Measurements from ENCODE around the gene KIDINS220. TPM values are rescaled to one million over a fixed set of nuclear protein-coding genes. Genes with fewer than 3 reads are reported as not detected.

The KIDINS220 gene
- total and polyA plus RNA-seq, 9 of the 15 experiments (the other 6 are each of a cell fraction or from before 2014, with no cell fraction given) = 15.2 to 48.0 (median 34.4) TPM

- peak; percentile 17; the same call in 1 of the 2 replicates for TF ChIP-seq TCF3 (CRISPR knock-in tag; IDR thresholded peaks at IDR 0.05)
- TF ChIP-seq CBX3 (IDR thresholded peaks at IDR 0.05; ENCODE audit: borderline replicate concordance in 1 of 2, low read length in 2 of 2) = peak in 1 of 2 experiments; percentile 41; a peak in 1 of 3 replicates
- no peak for TF ChIP-seq ZNF764 (CRISPR knock-in tag; IDR thresholded peaks at IDR 0.05; ENCODE audit: low read depth)
- TF ChIP-seq, protein P1, sequence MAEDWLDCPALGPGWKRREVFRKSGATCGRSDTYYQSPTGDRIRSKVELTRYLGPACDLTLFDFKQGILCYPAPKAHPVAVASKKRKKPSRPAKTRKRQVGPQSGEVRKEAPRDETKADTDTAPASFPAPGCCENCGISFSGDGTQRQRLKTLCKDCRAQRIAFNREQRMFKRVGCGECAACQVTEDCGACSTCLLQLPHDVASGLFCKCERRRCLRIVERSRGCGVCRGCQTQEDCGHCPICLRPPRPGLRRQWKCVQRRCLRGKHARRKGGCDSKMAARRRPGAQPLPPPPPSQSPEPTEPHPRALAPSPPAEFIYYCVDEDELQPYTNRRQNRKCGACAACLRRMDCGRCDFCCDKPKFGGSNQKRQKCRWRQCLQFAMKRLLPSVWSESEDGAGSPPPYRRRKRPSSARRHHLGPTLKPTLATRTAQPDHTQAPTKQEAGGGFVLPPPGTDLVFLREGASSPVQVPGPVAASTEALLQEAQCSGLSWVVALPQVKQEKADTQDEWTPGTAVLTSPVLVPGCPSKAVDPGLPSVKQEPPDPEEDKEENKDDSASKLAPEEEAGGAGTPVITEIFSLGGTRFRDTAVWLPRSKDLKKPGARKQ (CRISPR knock-in tag; IDR thresholded peaks at IDR 0.05) = no peak
- no peak for TF ChIP-seq SRSF9 (IDR thresholded peaks at IDR 0.05; ENCODE audit: borderline replicate concordance, low read depth, low read length)
- no peak for TF ChIP-seq ESRRA (IDR thresholded peaks at IDR 0.05; ENCODE audit: borderline replicate concordance, low read depth)
- peak; percentile 57 to 71 for TF ChIP-seq FOXK2 (conservative IDR thresholded peaks at IDR 0.05 in 1 of 2, IDR thresholded peaks at IDR 0.05 in 1 of 2; ENCODE audit: low read depth in 2 of 2)
- 0 out of 4 replicates have a peak, but pooled peaks of 1 of the 2 experiments have one; percentile 37 for TF ChIP-seq ARNT (IDR thresholded peaks at IDR 0.05)
- TF ChIP-seq MBD2 (IDR thresholded peaks at IDR 0.05; ENCODE audit: borderline replicate concordance, low read depth) = no peak
- no peak for TF ChIP-seq POU5F1 (IDR thresholded peaks at IDR 0.05; ENCODE audit: borderline replicate concordance, low read depth, low read length, partially characterized antibody)
- no peak for TF ChIP-seq NFIX (CRISPR knock-in tag; IDR thresholded peaks at IDR 0.05; ENCODE audit: low read depth)
- TF ChIP-seq FOS (IDR thresholded peaks at IDR 0.05; ENCODE audit: extremely low read depth, insufficient read length) = peak; percentile 23
- TF ChIP-seq BACH1 (tag; IDR thresholded peaks at IDR 0.05) = peak; percentile 43; the same call in 1 of the 2 replicates
- peak; percentile 50; the same call in 1 of the 2 replicates for TF ChIP-seq HMBOX1 (IDR thresholded peaks at IDR 0.05)
- TF ChIP-seq ZNF551 (CRISPR knock-in tag; IDR thresholded peaks at IDR 0.05) = no peak
- TF ChIP-seq, protein P2, sequence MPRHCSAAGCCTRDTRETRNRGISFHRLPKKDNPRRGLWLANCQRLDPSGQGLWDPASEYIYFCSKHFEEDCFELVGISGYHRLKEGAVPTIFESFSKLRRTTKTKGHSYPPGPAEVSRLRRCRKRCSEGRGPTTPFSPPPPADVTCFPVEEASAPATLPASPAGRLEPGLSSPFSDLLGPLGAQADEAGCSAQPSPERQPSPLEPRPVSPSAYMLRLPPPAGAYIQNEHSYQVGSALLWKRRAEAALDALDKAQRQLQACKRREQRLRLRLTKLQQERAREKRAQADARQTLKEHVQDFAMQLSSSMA (CRISPR knock-in tag; IDR thresholded peaks at IDR 0.05) = no peak
- TF ChIP-seq SMAD3 (CRISPR knock-in tag; conservative IDR thresholded peaks at IDR 0.05) = no peak
- no peak for TF ChIP-seq ZNF354B (CRISPR knock-in tag; IDR thresholded peaks at IDR 0.05)
- TF ChIP-seq NCOA1 (IDR thresholded peaks at IDR 0.05; ENCODE audit: low read depth) = peak; percentile 12; the same call in 1 of the 2 replicates
- TF ChIP-seq, protein P3, sequence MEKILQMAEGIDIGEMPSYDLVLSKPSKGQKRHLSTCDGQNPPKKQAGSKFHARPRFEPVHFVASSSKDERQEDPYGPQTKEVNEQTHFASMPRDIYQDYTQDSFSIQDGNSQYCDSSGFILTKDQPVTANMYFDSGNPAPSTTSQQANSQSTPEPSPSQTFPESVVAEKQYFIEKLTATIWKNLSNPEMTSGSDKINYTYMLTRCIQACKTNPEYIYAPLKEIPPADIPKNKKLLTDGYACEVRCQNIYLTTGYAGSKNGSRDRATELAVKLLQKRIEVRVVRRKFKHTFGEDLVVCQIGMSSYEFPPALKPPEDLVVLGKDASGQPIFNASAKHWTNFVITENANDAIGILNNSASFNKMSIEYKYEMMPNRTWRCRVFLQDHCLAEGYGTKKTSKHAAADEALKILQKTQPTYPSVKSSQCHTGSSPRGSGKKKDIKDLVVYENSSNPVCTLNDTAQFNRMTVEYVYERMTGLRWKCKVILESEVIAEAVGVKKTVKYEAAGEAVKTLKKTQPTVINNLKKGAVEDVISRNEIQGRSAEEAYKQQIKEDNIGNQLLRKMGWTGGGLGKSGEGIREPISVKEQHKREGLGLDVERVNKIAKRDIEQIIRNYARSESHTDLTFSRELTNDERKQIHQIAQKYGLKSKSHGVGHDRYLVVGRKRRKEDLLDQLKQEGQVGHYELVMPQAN (IDR thresholded peaks at IDR 0.05; ENCODE audit: borderline replicate concordance) = no peak
- TF ChIP-seq EGR1 (conservative IDR thresholded peaks at IDR 0.05) = peak; percentile 40; the same call in 1 of the 2 replicates
- no peak for TF ChIP-seq U2AF2 (optimal IDR thresholded peaks at IDR 0.05; ENCODE audit: low read depth, low read length)
- no peak for TF ChIP-seq KDM4B (IDR thresholded peaks at IDR 0.05; ENCODE audit: borderline replicate concordance in 2 of 2, low read depth in 1 of 2)
Measured at GRCh38 chr2:8803658-8804379, 33.6 kb downstream of the KIDINS220 start (continued).

Data from K562 (cell line).